H1 (cell line): ENCODE results near the gene CBLN1.

ENCODE experiments used
- CEBPB ChIP-seq: IDR thresholded peaks from 2 replicates; pipeline ENCODE4 v1.6.1; 2012; ENCODE audit warnings: low read depth, low read length
- EGR1 ChIP-seq: IDR thresholded peaks from 2 replicates; pipeline ENCODE4 v1.6.1; 2011; ENCODE audit warnings: low read depth, low read length, borderline replicate concordance
- EP300 ChIP-seq, 2 experiments: IDR thresholded peaks; 1 replicate in 1 of 2; 2 replicates in 1 of 2; pipeline ENCODE4 v1.6.1; 2011 to 2012; ENCODE audit warnings: low read depth in 2 of 2, low read length in 2 of 2, mild to moderate bottlenecking in 2 of 2, borderline replicate concordance in 1 of 2, inconsistent platforms in 1 of 2, moderate library complexity in 1 of 2
- EZH2 ChIP-seq: fragments of 200-600 bp; sonication (generic); IDR thresholded peaks from 2 replicates; pipeline ENCODE4 v1.7.1; 2012; ENCODE audit warnings: low read depth, mild to moderate bottlenecking, moderate library complexity, low read length, inconsistent platforms; ENCODE audit not compliant: severe bottlenecking
- POLR2A ChIP-seq, 2 experiments: IDR thresholded peaks; 1 replicate in 1 of 2; 2 replicates in 1 of 2; pipeline ENCODE4 v1.6.1; 2011; ENCODE audit warnings: low read depth in 2 of 2, low read length in 2 of 2, mild to moderate bottlenecking in 2 of 2; ENCODE audit errors: control extremely low read depth in 1 of 2
- RAD21 ChIP-seq, 2 experiments: IDR thresholded peaks in 1 of 2; conservative IDR thresholded peaks in 1 of 2; 2 replicates each; pipeline ENCODE4 v1.6.1; 2011; ENCODE audit warnings: low read depth in 2 of 2, low read length in 2 of 2, improper control_type of control experiment in 1 of 2, inconsistent platforms in 1 of 2, mild to moderate bottlenecking in 1 of 2, moderate library complexity in 1 of 2
- RBBP5 ChIP-seq: IDR thresholded peaks from 2 replicates; pipeline ENCODE4 v1.7.1; 2012; ENCODE audit warnings: low read depth, mild to moderate bottlenecking, inconsistent platforms, low read length, moderate library complexity, borderline replicate concordance
- SIX5 ChIP-seq: IDR thresholded peaks from 2 replicates; pipeline ENCODE4 v1.6.1; 2011; ENCODE audit warnings: mild to moderate bottlenecking, low read depth, low read length
- SRF ChIP-seq: IDR thresholded peaks from 2 replicates; pipeline ENCODE4 v1.6.1; 2011; ENCODE audit warnings: mild to moderate bottlenecking, low read depth, low read length, moderate library complexity
- YY1 ChIP-seq: IDR thresholded peaks from 2 replicates; pipeline ENCODE4 v1.6.1; 2011; ENCODE audit warnings: low read depth, mild to moderate bottlenecking, low read length
- TF ChIP-seq, protein P1 (sequence below): IDR thresholded peaks from 2 replicates; pipeline ENCODE4 v1.6.1; 2012; ENCODE audit warnings: inconsistent platforms
- TF ChIP-seq, protein P2 (sequence below), 3 experiments: IDR thresholded peaks; 1 replicate in 2 of 3; 2 replicates in 1 of 3; pipeline versions ENCODE4 v1.5.1 to v1.6.1; 2011; ENCODE audit warnings: low read length in 3 of 3, mild to moderate bottlenecking in 3 of 3, inconsistent platforms in 2 of 3, low read depth in 1 of 3, moderate library complexity in 1 of 3; ENCODE audit not compliant: insufficient read depth in 1 of 3; ENCODE audit errors: control extremely low read depth in 1 of 3
- TF ChIP-seq, protein P3 (sequence below): IDR thresholded peaks from 2 replicates; pipeline ENCODE4 v1.6.1; 2011; ENCODE audit warnings: low read depth, mild to moderate bottlenecking, low read length; ENCODE audit not compliant: insufficient read depth
- TF ChIP-seq, protein P4 (sequence below): IDR thresholded peaks from 2 replicates; pipeline ENCODE4 v1.6.1; 2012; ENCODE audit warnings: low read length, inconsistent platforms

DNA sequence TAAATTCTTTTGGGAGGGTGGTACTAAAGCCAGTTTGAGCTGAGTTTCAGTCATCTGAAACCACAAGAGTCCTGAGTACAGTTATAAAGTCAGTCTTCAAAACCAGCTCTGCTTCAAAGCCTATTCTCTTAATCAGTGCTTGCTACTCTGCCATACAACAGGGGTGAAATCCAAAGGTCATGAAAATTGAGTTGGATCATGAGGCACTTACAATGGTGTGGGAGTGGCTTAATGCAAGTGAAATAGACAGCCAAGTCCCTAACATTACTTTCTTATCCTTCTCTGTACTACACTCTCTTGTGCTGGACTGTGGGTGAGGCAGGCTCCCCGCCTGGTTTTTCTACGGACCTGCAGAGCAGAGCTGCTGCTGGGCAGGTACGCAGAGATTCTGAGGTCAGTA, 12.4 kb downstream of the CBLN1 start:
- TF ChIP-seq SRF (no peak), EP300 (IDR thresholded peaks at IDR 0.05; ENCODE audit: borderline replicate concordance in 1 of 2, low read depth in 2 of 2, low read length in 2 of 2) (no peak), SIX5 (no peak), RAD21 (IDR thresholded peaks at IDR 0.05 in 1 of 2, conservative IDR thresholded peaks at IDR 0.05 in 1 of 2; ENCODE audit: low read depth in 2 of 2, low read length in 2 of 2) (no peak), RBBP5 (no peak), YY1 (no peak), POLR2A (IDR thresholded peaks at IDR 0.05; ENCODE audit: control extremely low read depth in 1 of 2, low read depth in 2 of 2, low read length in 2 of 2) (no peak), EZH2 (no peak), CEBPB (no peak), EGR1 (no peak)
- TF ChIP-seq, protein P1, sequence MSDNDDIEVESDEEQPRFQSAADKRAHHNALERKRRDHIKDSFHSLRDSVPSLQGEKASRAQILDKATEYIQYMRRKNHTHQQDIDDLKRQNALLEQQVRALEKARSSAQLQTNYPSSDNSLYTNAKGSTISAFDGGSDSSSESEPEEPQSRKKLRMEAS, result no peak
- TF ChIP-seq, protein P2, sequence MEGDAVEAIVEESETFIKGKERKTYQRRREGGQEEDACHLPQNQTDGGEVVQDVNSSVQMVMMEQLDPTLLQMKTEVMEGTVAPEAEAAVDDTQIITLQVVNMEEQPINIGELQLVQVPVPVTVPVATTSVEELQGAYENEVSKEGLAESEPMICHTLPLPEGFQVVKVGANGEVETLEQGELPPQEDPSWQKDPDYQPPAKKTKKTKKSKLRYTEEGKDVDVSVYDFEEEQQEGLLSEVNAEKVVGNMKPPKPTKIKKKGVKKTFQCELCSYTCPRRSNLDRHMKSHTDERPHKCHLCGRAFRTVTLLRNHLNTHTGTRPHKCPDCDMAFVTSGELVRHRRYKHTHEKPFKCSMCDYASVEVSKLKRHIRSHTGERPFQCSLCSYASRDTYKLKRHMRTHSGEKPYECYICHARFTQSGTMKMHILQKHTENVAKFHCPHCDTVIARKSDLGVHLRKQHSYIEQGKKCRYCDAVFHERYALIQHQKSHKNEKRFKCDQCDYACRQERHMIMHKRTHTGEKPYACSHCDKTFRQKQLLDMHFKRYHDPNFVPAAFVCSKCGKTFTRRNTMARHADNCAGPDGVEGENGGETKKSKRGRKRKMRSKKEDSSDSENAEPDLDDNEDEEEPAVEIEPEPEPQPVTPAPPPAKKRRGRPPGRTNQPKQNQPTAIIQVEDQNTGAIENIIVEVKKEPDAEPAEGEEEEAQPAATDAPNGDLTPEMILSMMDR (IDR thresholded peaks at IDR 0.05; ENCODE audit: control extremely low read depth in 1 of 3, insufficient read depth in 1 of 3, low read depth in 1 of 3, low read length in 3 of 3), result no peak
- TF ChIP-seq, protein P3, sequence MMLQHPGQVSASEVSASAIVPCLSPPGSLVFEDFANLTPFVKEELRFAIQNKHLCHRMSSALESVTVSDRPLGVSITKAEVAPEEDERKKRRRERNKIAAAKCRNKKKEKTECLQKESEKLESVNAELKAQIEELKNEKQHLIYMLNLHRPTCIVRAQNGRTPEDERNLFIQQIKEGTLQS, result no peak
- TF ChIP-seq, protein P4, sequence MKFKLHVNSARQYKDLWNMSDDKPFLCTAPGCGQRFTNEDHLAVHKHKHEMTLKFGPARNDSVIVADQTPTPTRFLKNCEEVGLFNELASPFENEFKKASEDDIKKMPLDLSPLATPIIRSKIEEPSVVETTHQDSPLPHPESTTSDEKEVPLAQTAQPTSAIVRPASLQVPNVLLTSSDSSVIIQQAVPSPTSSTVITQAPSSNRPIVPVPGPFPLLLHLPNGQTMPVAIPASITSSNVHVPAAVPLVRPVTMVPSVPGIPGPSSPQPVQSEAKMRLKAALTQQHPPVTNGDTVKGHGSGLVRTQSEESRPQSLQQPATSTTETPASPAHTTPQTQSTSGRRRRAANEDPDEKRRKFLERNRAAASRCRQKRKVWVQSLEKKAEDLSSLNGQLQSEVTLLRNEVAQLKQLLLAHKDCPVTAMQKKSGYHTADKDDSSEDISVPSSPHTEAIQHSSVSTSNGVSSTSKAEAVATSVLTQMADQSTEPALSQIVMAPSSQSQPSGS, result no peak
